ENCODE results near the gene IL16.
"Not testable (repeated sequence)": the region's sequence is repeated elsewhere in the genome, so short reads cannot be mapped to it uniquely, and the experiment has no call there.

IL16 gene

GRCh38 chr15:81326466-81327212, 130.0 kb downstream of the IL16 start:
- Histone ChIP-seq H3K4me2 (ENCODE audit: low read length) (peak overlapping the region; percentile 45), H3K9me3 (replicated peaks; ENCODE audit: low read length) (no peaks in the 10 kb centered on the region), H3K36me3 (ENCODE audit: insufficient read depth, low read length) (no peaks in the 10 kb centered on the region), H3K4me1 (ENCODE audit: control insufficient read depth, insufficient read depth, low read length) (peaks cover 41% of the 10 kb centered on the region), H3K9ac (ENCODE audit: low read depth, low read length) (no peak overlapping the region), H3K4me3 (ENCODE audit: low read length) (no peak overlapping the region), H3K27me3 (ENCODE audit: control insufficient read depth, insufficient read depth, low read length) (no peaks in the 10 kb centered on the region)

- H3K27me3 ChIP-seq (ENCODE audit: control insufficient read depth, insufficient read depth, low read length) = no peaks in the 10 kb centered on the region
- H3K4me3 ChIP-seq (ENCODE audit: low read length) = no peak overlapping the region
- H3K9me3 ChIP-seq (replicated peaks; ENCODE audit: low read length) = no peaks in the 10 kb centered on the region
- H3K36me3 ChIP-seq (ENCODE audit: insufficient read depth, low read length) = no peaks in the 10 kb centered on the region
- H3K4me2 ChIP-seq (ENCODE audit: low read length) = peak overlapping the region; percentile 45
- peak overlapping the region; percentile 27 for H3K9ac ChIP-seq (ENCODE audit: low read depth, low read length)
- peaks cover 37% of the 10 kb centered on the region for H3K4me1 ChIP-seq (ENCODE audit: control insufficient read depth, insufficient read depth, low read length)
These were observed 130.8 kb downstream of the IL16 start for GRCh38 chr15:81327516-81327915.

- Histone ChIP-seq H3K36me3 (ENCODE audit: insufficient read depth, low read length) (no peaks in the 10 kb centered on the region), H3K9ac (ENCODE audit: low read depth, low read length) (no peak overlapping the region), H3K4me2 (ENCODE audit: low read length) (no peak overlapping the region), H3K4me3 (ENCODE audit: low read length) (no peak overlapping the region), H3K9me3 (replicated peaks; ENCODE audit: low read length) (no peaks in the 10 kb centered on the region), H3K27me3 (ENCODE audit: control insufficient read depth, insufficient read depth, low read length) (no peaks in the 10 kb centered on the region), H3K4me1 (ENCODE audit: control insufficient read depth, insufficient read depth, low read length) (peaks cover 25% of the 10 kb centered on the region)
These were observed 132.8 kb downstream of the IL16 start for GRCh38 chr15:81329446-81329845.

GRCh38 chr15:81330366-81331090, 133.8 kb downstream of the IL16 start:
- Histone ChIP-seq H3K9me3 (replicated peaks; ENCODE audit: low read length) (no peaks in the 10 kb centered on the region), H3K4me1 (ENCODE audit: control insufficient read depth, insufficient read depth, low read length) (peaks cover 20% of the 10 kb centered on the region), H3K4me3 (ENCODE audit: low read length) (no peak overlapping the region), H3K4me2 (ENCODE audit: low read length) (no peak overlapping the region), H3K27me3 (ENCODE audit: control insufficient read depth, insufficient read depth, low read length) (no peaks in the 10 kb centered on the region), H3K9ac (ENCODE audit: low read depth, low read length) (no peak overlapping the region), H3K36me3 (ENCODE audit: insufficient read depth, low read length) (no peaks in the 10 kb centered on the region)

GRCh38 chr15:81331141-81331540, 134.5 kb downstream of the IL16 start:
- H3K9ac ChIP-seq (ENCODE audit: low read depth, low read length); H3K9me3 ChIP-seq (replicated peaks; ENCODE audit: low read length); H3K36me3 ChIP-seq (ENCODE audit: insufficient read depth, low read length); H3K27me3 ChIP-seq (ENCODE audit: control insufficient read depth, insufficient read depth, low read length); H3K4me2 ChIP-seq (ENCODE audit: low read length); H3K4me3 ChIP-seq (ENCODE audit: low read length): not testable (repeated sequence)
- H3K4me1 ChIP-seq (ENCODE audit: control insufficient read depth, insufficient read depth, low read length) = peaks cover 19% of the 10 kb centered on the region

- no peak overlapping the region for H3K4me3 ChIP-seq (ENCODE audit: low read length)
- no peak overlapping the region for H3K4me2 ChIP-seq (ENCODE audit: low read length)
- H3K4me1 ChIP-seq (ENCODE audit: control insufficient read depth, insufficient read depth, low read length) = peaks cover 17% of the 10 kb centered on the region
- no peaks in the 10 kb centered on the region for H3K27me3 ChIP-seq (ENCODE audit: control insufficient read depth, insufficient read depth, low read length)
- no peaks in the 10 kb centered on the region for H3K36me3 ChIP-seq (ENCODE audit: insufficient read depth, low read length)
- no peak overlapping the region for H3K9ac ChIP-seq (ENCODE audit: low read depth, low read length)
- no peaks in the 10 kb centered on the region for H3K9me3 ChIP-seq (replicated peaks; ENCODE audit: low read length)
These were observed 134.9 kb downstream of the IL16 start for GRCh38 chr15:81331600-81331999.

- Histone ChIP-seq H3K4me2 (ENCODE audit: low read length) (no peak overlapping the region), H3K4me1 (ENCODE audit: control insufficient read depth, insufficient read depth, low read length) (peaks cover 10% of the 10 kb centered on the region), H3K9ac (ENCODE audit: low read depth, low read length) (no peak overlapping the region), H3K36me3 (ENCODE audit: insufficient read depth, low read length) (no peaks in the 10 kb centered on the region), H3K4me3 (ENCODE audit: low read length) (no peak overlapping the region), H3K9me3 (replicated peaks; ENCODE audit: low read length) (no peaks in the 10 kb centered on the region), H3K27me3 (ENCODE audit: control insufficient read depth, insufficient read depth, low read length) (peaks cover 1% of the 10 kb centered on the region)
These were observed 135.6 kb downstream of the IL16 start for GRCh38 chr15:81332326-81332725.

- no peaks in the 10 kb centered on the region for H3K9me3 ChIP-seq (replicated peaks; ENCODE audit: low read length)
- no peak overlapping the region for H3K4me2 ChIP-seq (ENCODE audit: low read length)
- H3K4me3 ChIP-seq (ENCODE audit: low read length) = no peak overlapping the region
- H3K9ac ChIP-seq (ENCODE audit: low read depth, low read length) = no peak overlapping the region
- H3K36me3 ChIP-seq (ENCODE audit: insufficient read depth, low read length) = no peaks in the 10 kb centered on the region
- peaks cover 13% of the 10 kb centered on the region for H3K4me1 ChIP-seq (ENCODE audit: control insufficient read depth, insufficient read depth, low read length)
- H3K27me3 ChIP-seq (ENCODE audit: control insufficient read depth, insufficient read depth, low read length) = peaks cover 5% of the 10 kb centered on the region
These were observed 136.7 kb downstream of the IL16 start for GRCh38 chr15:81333363-81333762.

GRCh38 chr15:81334768-81335435, 138.2 kb downstream of the IL16 start:
- Histone ChIP-seq H3K36me3 (ENCODE audit: insufficient read depth, low read length) (no peaks in the 10 kb centered on the region), H3K9me3 (replicated peaks; ENCODE audit: low read length) (no peaks in the 10 kb centered on the region), H3K9ac (ENCODE audit: low read depth, low read length) (no peak overlapping the region), H3K27me3 (ENCODE audit: control insufficient read depth, insufficient read depth, low read length) (peaks cover 5% of the 10 kb centered on the region), H3K4me1 (ENCODE audit: control insufficient read depth, insufficient read depth, low read length) (peaks cover 25% of the 10 kb centered on the region), H3K4me2 (ENCODE audit: low read length) (no peak overlapping the region), H3K4me3 (ENCODE audit: low read length) (no peak overlapping the region)

GRCh38 chr15:81335631-81336030, 139.0 kb downstream of the IL16 start:
- no peak overlapping the region for H3K4me3 ChIP-seq (ENCODE audit: low read length)
- no peak overlapping the region for H3K4me2 ChIP-seq (ENCODE audit: low read length)
- no peak overlapping the region for H3K9ac ChIP-seq (ENCODE audit: low read depth, low read length)
- no peaks in the 10 kb centered on the region for H3K36me3 ChIP-seq (ENCODE audit: insufficient read depth, low read length)
- no peaks in the 10 kb centered on the region for H3K9me3 ChIP-seq (replicated peaks; ENCODE audit: low read length)
- H3K27me3 ChIP-seq (ENCODE audit: control insufficient read depth, insufficient read depth, low read length) = peaks cover 5% of the 10 kb centered on the region
- peaks cover 25% of the 10 kb centered on the region for H3K4me1 ChIP-seq (ENCODE audit: control insufficient read depth, insufficient read depth, low read length)

GRCh38 chr15:81336568-81336967, 139.9 kb downstream of the IL16 start:
- H3K27me3 ChIP-seq (ENCODE audit: control insufficient read depth, insufficient read depth, low read length) = peaks cover 5% of the 10 kb centered on the region
- H3K36me3 ChIP-seq (ENCODE audit: insufficient read depth, low read length) = no peaks in the 10 kb centered on the region
- H3K4me1 ChIP-seq (ENCODE audit: control insufficient read depth, insufficient read depth, low read length) = peaks cover 25% of the 10 kb centered on the region
- no peak overlapping the region for H3K4me3 ChIP-seq (ENCODE audit: low read length)
- no peak overlapping the region for H3K4me2 ChIP-seq (ENCODE audit: low read length)
- no peak overlapping the region for H3K9ac ChIP-seq (ENCODE audit: low read depth, low read length)
- no peaks in the 10 kb centered on the region for H3K9me3 ChIP-seq (replicated peaks; ENCODE audit: low read length)
